HCT116 (cell line): ENCODE measurements around the gene RNF208. TPM values are rescaled to one million over a fixed set of nuclear protein-coding genes. Genes with fewer than 3 reads are reported as not detected.

Experiments used
- ATAC-seq: fragments of 200-7000 bp; cut with Tn5 transposase; 2 replicates; pipeline ENCODE4 v1.9.1; 2020; ENCODE audit warnings: mild to moderate bottlenecking, moderate library complexity
- BruUV-seq: library from RNA; stranded (reverse); fragments of 400-500 nt; replicated peaks from 2 replicates; lab custom pipeline; 2021; lab: Mats Ljungman, UMichigan
- CTCF ChIA-PET: fragments of 300-600 bp; sonication (Branson Sonifier 250); formaldehyde crosslinking; loops from one replicate; lab custom pipeline; 2021; ENCODE audit warnings: antibody characterized with exemption; lab: Charles Lee
- POLR2A ChIA-PET: fragments of 300-600, 350-600 bp; sonication (Branson Sonifier 250); formaldehyde crosslinking; loops from one replicate; lab custom pipeline; 2021; ENCODE audit warnings: antibody characterized with exemption; lab: Charles Lee
- RAD21 ChIA-PET, 2 experiments: fragments of 300-600 bp; sonication (Branson Sonifier 250); formaldehyde crosslinking; loops; one replicate each; lab custom pipeline; 2023; ENCODE audit warnings: low total read pairs in 2 of 2; ENCODE audit not compliant: uncharacterized antibody in 2 of 2, unreplicated experiment in 2 of 2, low non-redundant PET in 1 of 2; lab: Charles Lee
- DNase-seq: peaks from one replicate; pipeline ENCODE4 v3.0.0-alpha.2; 2010; ENCODE audit warnings: low read depth, low spot score
- H2AFZ ChIP-seq: fragments of 200-600 bp; shearing (Covaris generic), sonication (generic); 2 replicates; pipeline ENCODE4 v1.6.1; 2017; ENCODE audit warnings: low read depth, mixed run types, mixed read lengths, antibody characterized with exemption, low read length; ENCODE audit not compliant: poor library complexity, severe bottlenecking
- H3K27ac ChIP-seq: 2 replicates; pipeline ENCODE4 v1.5.1; 2012; ENCODE audit warnings: low read depth, low read length
- H3K27me3 ChIP-seq: fragments of 200-600 bp; sonication (generic); 2 replicates; pipeline ENCODE4 v1.6.1; 2016; ENCODE audit warnings: mixed run types, low read length, mixed read lengths; ENCODE audit not compliant: insufficient read depth
- H3K36me3 ChIP-seq, 2 experiments: fragments of 200-500 bp in 1 of 2; fragments of 200-600 bp in 1 of 2; sonication (Bioruptor generic) in 1 of 2; sonication (generic) in 1 of 2; 2 replicates each; pipeline versions ENCODE4 v1.5.1 to v1.6.1; 2014 to 2016; ENCODE audit warnings: low read length in 2 of 2, inconsistent platforms in 1 of 2, mixed read lengths in 1 of 2, mixed run types in 1 of 2; ENCODE audit not compliant: insufficient read depth in 2 of 2, control insufficient read depth in 1 of 2
- H3K4me1 ChIP-seq, 2 experiments: fragments of 200-600 bp in 1 of 2; sonication (generic) in 1 of 2; 2 replicates each; pipeline versions ENCODE4 v1.5.1 to v1.6.1; 2012 to 2017; ENCODE audit warnings: low read length in 2 of 2, inconsistent platforms in 1 of 2, mild to moderate bottlenecking in 1 of 2, mixed read lengths in 1 of 2, mixed run types in 1 of 2, moderate library complexity in 1 of 2; ENCODE audit not compliant: insufficient read depth in 2 of 2, control insufficient read depth in 1 of 2
- H3K4me2 ChIP-seq: fragments of 200-600 bp; sonication (generic); 2 replicates; pipeline ENCODE4 v1.6.1; 2017; ENCODE audit warnings: mixed run types, low read length, mixed read lengths
- H3K4me3 ChIP-seq, 2 experiments: fragments of 200-600 bp in 1 of 2; sonication (generic) in 1 of 2; replicated peaks in 1 of 2; 2 replicates each; pipeline ENCODE4 v1.5.1; 2011 to 2016; ENCODE audit warnings: low read length in 2 of 2, control low read depth in 1 of 2, low read depth in 1 of 2, mild to moderate bottlenecking in 1 of 2, mixed read lengths in 1 of 2, mixed run types in 1 of 2
- H3K79me2 ChIP-seq: fragments of 200-600 bp; sonication (generic); 2 replicates; pipeline ENCODE4 v1.6.1; 2017; ENCODE audit warnings: mild to moderate bottlenecking, mixed run types, low read length, moderate library complexity, mixed read lengths; ENCODE audit not compliant: insufficient read depth
- H3K9ac ChIP-seq: fragments of 200-600 bp; sonication (generic); 2 replicates; pipeline ENCODE4 v1.6.1; 2016; ENCODE audit warnings: low read length, mixed read lengths
- H3K9me2 ChIP-seq: fragments of 200-600 bp; sonication (generic), shearing (Covaris generic); 2 replicates; pipeline ENCODE4 v1.6.1; 2017; ENCODE audit warnings: mixed run types, mild to moderate bottlenecking, moderate library complexity; ENCODE audit not compliant: insufficient read depth
- H3K9me3 ChIP-seq, 2 experiments: fragments of 200-500 bp in 1 of 2; fragments of 200-600 bp in 1 of 2; sonication (Bioruptor generic) in 1 of 2; sonication (generic) in 1 of 2; 2 replicates each; pipeline ENCODE4 v1.6.1; 2014 to 2017; ENCODE audit warnings: low read length in 2 of 2, mixed read lengths in 2 of 2, inconsistent platforms in 1 of 2, low read depth in 1 of 2, mild to moderate bottlenecking in 1 of 2, mixed run types in 1 of 2, moderate library complexity in 1 of 2; ENCODE audit not compliant: control insufficient read depth in 1 of 2, insufficient read depth in 1 of 2
- H4K20me1 ChIP-seq: fragments of 200-600 bp; sonication (generic), shearing (Covaris generic); 2 replicates; pipeline ENCODE4 v1.6.1; 2017; ENCODE audit warnings: mixed run types, mild to moderate bottlenecking, moderate library complexity; ENCODE audit not compliant: insufficient read depth
- CBX3 ChIP-seq: IDR thresholded peaks from 2 replicates; pipeline ENCODE4 v1.6.1; 2012; ENCODE audit warnings: low read depth
- FOSL1 ChIP-seq: IDR thresholded peaks from 2 replicates; pipeline ENCODE4 v1.6.1; 2012; ENCODE audit warnings: low read depth
- POLR2AphosphoS5 ChIP-seq: IDR thresholded peaks from 2 replicates; pipeline ENCODE4 v1.6.1; 2011; ENCODE audit warnings: mild to moderate bottlenecking, low read depth, low read length, moderate library complexity
- SIN3A ChIP-seq: IDR thresholded peaks from 2 replicates; pipeline ENCODE4 v1.6.1; 2012; ENCODE audit warnings: low read depth
- TCF7L2 ChIP-seq: IDR thresholded peaks from 2 replicates; pipeline ENCODE4 v1.7.0; 2011; ENCODE audit warnings: borderline replicate concordance, inconsistent platforms; ENCODE audit not compliant: insufficient read depth, insufficient read length; ENCODE audit errors: extremely low read depth
- ZFX ChIP-seq: fragments of 450-650 bp; IDR thresholded peaks from 2 replicates; pipeline ENCODE4 v1.6.1; 2017
- ZNF274 ChIP-seq: fragments of 200-500 bp; sonication (Bioruptor generic); IDR thresholded peaks from 2 replicates; pipeline ENCODE4 v1.6.1; 2014; ENCODE audit warnings: mild to moderate bottlenecking, low read depth, low read length, inconsistent platforms
- intact Hi-C: fragments of 100-400 bp; cut with micrococcal nuclease; formaldehyde crosslinking; loops from 2 replicates; pipeline ENCODE4 v1.10.0; 2022
- total RNA-seq: library from RNA; stranded (reverse); gene quantifications from one replicate; pipeline ENCODE4 v1.2.1, GENCODE V29; 2021; ENCODE audit not compliant: unreplicated experiment
- TF ChIP-seq, protein P1 (sequence below), 3 experiments: fragments of 200-600 bp in 1 of 3; sonication (generic) in 1 of 3; IDR thresholded peaks in 2 of 3; conservative IDR thresholded peaks in 1 of 3; 2 replicates each; pipeline ENCODE4 v1.5.1; 2012 to 2017; ENCODE audit warnings: low read depth in 2 of 3, low read length in 2 of 3, antibody characterized with exemption in 1 of 3, borderline replicate concordance in 1 of 3, control low read depth in 1 of 3, mild to moderate bottlenecking in 1 of 3, mixed read lengths in 1 of 3, mixed run types in 1 of 3, moderate library complexity in 1 of 3; ENCODE audit not compliant: insufficient read depth in 1 of 3

The RNF208 gene
- total RNA-seq, 1 experiment from 2014 or later = 26.1 TPM

DNA sequence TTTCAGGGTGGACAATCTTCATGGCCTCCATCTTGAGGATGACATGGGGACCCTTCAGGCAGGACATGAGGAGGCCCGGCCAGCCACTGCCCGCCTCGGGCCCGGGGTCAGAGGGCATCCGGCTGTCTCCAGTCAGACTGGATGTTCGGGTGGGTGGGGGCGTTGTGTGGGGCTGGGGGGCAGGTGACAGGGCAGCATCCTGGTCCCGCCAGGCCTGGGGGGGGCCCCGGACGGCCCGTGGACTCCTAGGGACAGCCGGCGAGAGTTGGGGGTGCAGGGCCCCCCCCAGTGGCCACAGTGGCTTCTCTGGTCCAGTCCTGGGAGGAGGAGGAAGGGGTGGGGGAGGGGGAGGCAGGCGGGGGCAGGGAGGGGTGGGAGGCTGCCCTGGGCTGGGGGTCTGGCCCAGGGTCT, 940 bp downstream of the RNF208 start:
- Histone ChIP-seq H3K9me3 (no peaks in the 10 kb centered on the region), H3K4me1 (peaks cover 48 to 80% of the 10 kb centered on the region in 2 experiments), H3K9me2 (no peaks in the 10 kb centered on the region), H4K20me1 (no peaks in the 10 kb centered on the region), H3K36me3 (no peaks in the 10 kb centered on the region), H2AFZ (no peak overlapping the region)
- BruUV-seq = no TSS peak
- intact Hi-C loops = loop anchor here (10.0 kb wide), 1 partner anchor 436 kb away; no protein-coding TSS in a partner anchor
- ChIA-PET POLR2A (interaction anchor here (1.2 kb wide), 1 partner anchor 20 kb away, joined by 3 read pairs; the partner anchor contains the start of gene TUBB4B), RAD21 (no interaction called here)
- no peak for ATAC-seq
- TF ChIP-seq POLR2AphosphoS5 (no peak), FOSL1 (no peak), ZNF274 (no peak), SIN3A (no peak), CBX3 (no peak), TCF7L2 (no peak), ZFX (no peak)
- TF ChIP-seq, protein P1, sequence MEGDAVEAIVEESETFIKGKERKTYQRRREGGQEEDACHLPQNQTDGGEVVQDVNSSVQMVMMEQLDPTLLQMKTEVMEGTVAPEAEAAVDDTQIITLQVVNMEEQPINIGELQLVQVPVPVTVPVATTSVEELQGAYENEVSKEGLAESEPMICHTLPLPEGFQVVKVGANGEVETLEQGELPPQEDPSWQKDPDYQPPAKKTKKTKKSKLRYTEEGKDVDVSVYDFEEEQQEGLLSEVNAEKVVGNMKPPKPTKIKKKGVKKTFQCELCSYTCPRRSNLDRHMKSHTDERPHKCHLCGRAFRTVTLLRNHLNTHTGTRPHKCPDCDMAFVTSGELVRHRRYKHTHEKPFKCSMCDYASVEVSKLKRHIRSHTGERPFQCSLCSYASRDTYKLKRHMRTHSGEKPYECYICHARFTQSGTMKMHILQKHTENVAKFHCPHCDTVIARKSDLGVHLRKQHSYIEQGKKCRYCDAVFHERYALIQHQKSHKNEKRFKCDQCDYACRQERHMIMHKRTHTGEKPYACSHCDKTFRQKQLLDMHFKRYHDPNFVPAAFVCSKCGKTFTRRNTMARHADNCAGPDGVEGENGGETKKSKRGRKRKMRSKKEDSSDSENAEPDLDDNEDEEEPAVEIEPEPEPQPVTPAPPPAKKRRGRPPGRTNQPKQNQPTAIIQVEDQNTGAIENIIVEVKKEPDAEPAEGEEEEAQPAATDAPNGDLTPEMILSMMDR (IDR thresholded peaks at IDR 0.05 in 2 of 3, conservative IDR thresholded peaks at IDR 0.05 in 1 of 3; ENCODE audit: borderline replicate concordance in 1 of 3, insufficient read depth in 1 of 3, low read depth in 2 of 3, low read length in 2 of 3) = no peak
- TF ChIP-seq, all 23 proteins: peak for 0
- H3K27ac ChIP-seq = peak overlapping the region; percentile 98; the same call in 1 of the 2 replicates
- H3K4me3 ChIP-seq = peak overlapping the region; percentile 50 to 60; a peak in 3 of 4 replicates
- CTCF ChIA-PET = interaction anchor here (0.7 kb wide), 1 partner anchor 23 kb away, joined by 6 read pairs; no protein-coding TSS in a partner anchor
- peak overlapping the region; percentile 74 for H3K4me2 ChIP-seq
- H3K27me3 ChIP-seq = no peaks in the 10 kb centered on the region
- no peak for DNase-seq
- no peak overlapping the region for H3K9ac ChIP-seq
- no peaks in the 10 kb centered on the region for H3K79me2 ChIP-seq
